Lower leg skin (tissue), 4 donors: ENCODE data around the gene AKT2. TPM values are rescaled to one million over a fixed set of nuclear protein-coding genes. Genes with fewer than 3 reads are reported as not detected.

Source experiments
- DNase-seq, 2 donors: peaks; one replicate each; pipeline ENCODE4 v3.0.0-alpha.2; 2019; ENCODE audit warnings: low spot score in 2 of 2
- H3K4me3 ChIP-seq: fragments of 200-600 bp; sonication (generic); 2 replicates; pipeline ENCODE4 v1.5.1; 2017; ENCODE audit warnings: mild to moderate bottlenecking, low read depth; ENCODE audit not compliant: poor library complexity, severe bottlenecking
- POLR2A ChIP-seq, 2 donors: fragments of 450-650 bp; IDR thresholded peaks; one replicate each; pipeline ENCODE4 v1.6.1; 2016 to 2017; ENCODE audit warnings: antibody characterized with exemption in 2 of 2, mild to moderate bottlenecking in 1 of 2, moderate library complexity in 1 of 2
- WGBS, 2 donors: methylation state at CpG; one replicate each; pipeline ENCODE4 v1.1.5; 2018; 5-methylcytosine and 5-hydroxymethylcytosine counted together
- intact Hi-C: fragments of 100-400 bp; cut with DNase I; formaldehyde crosslinking; loops from one replicate; pipeline ENCODE4 v1.15.0; 2023; ENCODE audit warnings: low total_unique reads
- total RNA-seq, 4 donors: library from RNA; depleted of rRNA; stranded (reverse); fragments of >200 nt; gene quantifications; one replicate each; pipeline ENCODE4 v1.1.0, GENCODE V29; 2016
- TF ChIP-seq, protein P1 (sequence below), 3 donors: fragments of 450-650 bp; IDR thresholded peaks; one replicate each; pipeline ENCODE4 v1.5.1; 2016; ENCODE audit warnings: antibody characterized with exemption in 3 of 3, mild to moderate bottlenecking in 3 of 3, moderate library complexity in 2 of 3

AKT2 gene
- total RNA-seq, 4 donors from 2014 or later, result 71.1 to 129 (median 82.2) TPM

GRCh38 chr19:40257096-40257517 lies 28.0 kb downstream of the AKT2 start:
- intact Hi-C loops, result no loop called here
- no peak overlapping the region for H3K4me3 ChIP-seq
- TF ChIP-seq, protein P1, sequence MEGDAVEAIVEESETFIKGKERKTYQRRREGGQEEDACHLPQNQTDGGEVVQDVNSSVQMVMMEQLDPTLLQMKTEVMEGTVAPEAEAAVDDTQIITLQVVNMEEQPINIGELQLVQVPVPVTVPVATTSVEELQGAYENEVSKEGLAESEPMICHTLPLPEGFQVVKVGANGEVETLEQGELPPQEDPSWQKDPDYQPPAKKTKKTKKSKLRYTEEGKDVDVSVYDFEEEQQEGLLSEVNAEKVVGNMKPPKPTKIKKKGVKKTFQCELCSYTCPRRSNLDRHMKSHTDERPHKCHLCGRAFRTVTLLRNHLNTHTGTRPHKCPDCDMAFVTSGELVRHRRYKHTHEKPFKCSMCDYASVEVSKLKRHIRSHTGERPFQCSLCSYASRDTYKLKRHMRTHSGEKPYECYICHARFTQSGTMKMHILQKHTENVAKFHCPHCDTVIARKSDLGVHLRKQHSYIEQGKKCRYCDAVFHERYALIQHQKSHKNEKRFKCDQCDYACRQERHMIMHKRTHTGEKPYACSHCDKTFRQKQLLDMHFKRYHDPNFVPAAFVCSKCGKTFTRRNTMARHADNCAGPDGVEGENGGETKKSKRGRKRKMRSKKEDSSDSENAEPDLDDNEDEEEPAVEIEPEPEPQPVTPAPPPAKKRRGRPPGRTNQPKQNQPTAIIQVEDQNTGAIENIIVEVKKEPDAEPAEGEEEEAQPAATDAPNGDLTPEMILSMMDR (IDR thresholded peaks at IDR 0.05), result no peak
- no peak for TF ChIP-seq POLR2A (IDR thresholded peaks at IDR 0.05)
- 49 to 65% methylated on average over 9 of the region's 9 CpGs for WGBS, 2 donors
- DNase-seq, result no peak

DNA sequence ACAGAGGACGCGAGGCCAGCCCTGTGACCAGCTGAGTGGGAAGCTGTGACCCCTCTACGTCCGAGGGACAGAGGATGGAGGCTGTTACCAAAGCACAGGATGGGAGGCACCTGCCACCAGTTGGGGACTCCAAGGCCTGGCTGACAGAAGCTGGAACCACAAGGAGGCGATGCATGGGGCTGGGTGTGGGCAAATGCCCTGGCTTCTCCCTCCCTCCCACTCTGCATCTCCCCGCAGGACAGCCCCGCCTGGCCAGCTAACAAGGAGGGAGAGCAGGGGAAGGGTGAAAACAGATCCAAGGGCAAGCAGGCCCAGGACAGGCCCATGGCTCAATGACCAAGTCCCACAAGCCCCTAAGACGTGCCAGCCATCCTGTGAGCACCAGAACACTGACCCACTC lies 28.6 kb downstream of the AKT2 start:
- 87 to 92% methylated on average over 8 of the region's 8 CpGs for WGBS, 2 donors
- no peak for DNase-seq
- intact Hi-C loops, result no loop called here
- H3K4me3 ChIP-seq, result no peak overlapping the region
- TF ChIP-seq, protein P1 (IDR thresholded peaks at IDR 0.05), result no peak
- TF ChIP-seq POLR2A (IDR thresholded peaks at IDR 0.05), result no peak

GRCh38 chr19:40255619-40256166 lies 29.5 kb downstream of the AKT2 start:
- DNase-seq, result no peak
- 92 to 93% methylated on average over 3 of the region's 3 CpGs for WGBS, 2 donors
- no peak overlapping the region for H3K4me3 ChIP-seq
- TF ChIP-seq, protein P1 (IDR thresholded peaks at IDR 0.05), result no peak
- TF ChIP-seq POLR2A (IDR thresholded peaks at IDR 0.05), result no peak
- intact Hi-C loops, result no loop called here

GRCh38 chr19:40254714-40255418 lies 30.3 kb downstream of the AKT2 start:
- no peak for DNase-seq
- intact Hi-C loops, result no loop called here
- no peak for TF ChIP-seq POLR2A (IDR thresholded peaks at IDR 0.05)
- TF ChIP-seq, protein P1 (IDR thresholded peaks at IDR 0.05), result no peak
- H3K4me3 ChIP-seq, result no peak overlapping the region
- 95 to 96% methylated on average over 9 to 16 of the region's 16 CpGs for WGBS, 2 donors

- no peak for TF ChIP-seq POLR2A (IDR thresholded peaks at IDR 0.05)
- TF ChIP-seq, protein P1 (IDR thresholded peaks at IDR 0.05), result no peak
- no peak overlapping the region for H3K4me3 ChIP-seq
- WGBS, 2 donors, result 80 to 82% methylated on average over 8 of the region's 8 CpGs
- DNase-seq, result no peak
- intact Hi-C loops, result no loop called here
These were observed 31.5 kb downstream of the AKT2 start for GRCh38 chr19:40253611-40254092.
